Stomach (tissue), 9 donors: ENCODE data around the gene MRPL12. TPM values are rescaled to one million over a fixed set of nuclear protein-coding genes. Genes with fewer than 3 reads are reported as not detected.
"Not testable (repeated sequence)": the region's sequence is repeated elsewhere in the genome, so short reads cannot be mapped to it uniquely, and the experiment has no call there.

ENCODE experiments used
- DNase-seq, 2 donors: peaks; one replicate each; pipeline versions ENCODE4 v3.0.0 to v3.0.0-alpha.2; 2013 to 2019
- H3K27ac ChIP-seq, 5 donors: fragments of 200-600 bp in 4 of 5; sonication (generic) in 4 of 5; one replicate each; pipeline ENCODE4 v1.5.1; 2013 to 2019; ENCODE audit warnings: mild to moderate bottlenecking in 1 of 5, moderate library complexity in 1 of 5
- H3K27me3 ChIP-seq, 3 donors: fragments of 200-600 bp; sonication (generic); one replicate each; pipeline ENCODE4 v1.5.1; 2017 to 2019; ENCODE audit warnings: mixed run types in 1 of 3
- H3K36me3 ChIP-seq, 4 donors: fragments of 200-600 bp; sonication (generic); 1 replicate in 3 of 4; 2 replicates in 1 of 4; pipeline ENCODE4 v1.5.1; 2016 to 2019
- H3K4me1 ChIP-seq, 4 donors: fragments of 200-600 bp; sonication (generic); one replicate each; pipeline ENCODE4 v1.5.1; 2016 to 2019
- H3K4me3 ChIP-seq, 4 donors: fragments of 200-600 bp; sonication (generic) in 3 of 4; one replicate each; pipeline ENCODE4 v1.5.1; 2016 to 2019; ENCODE audit warnings: mild to moderate bottlenecking in 1 of 4
- H3K9me3 ChIP-seq, 4 donors: fragments of 200-600 bp; sonication (generic); one replicate each; pipeline ENCODE4 v1.5.1; 2016 to 2019
- CTCF ChIP-seq, 7 experiments: fragments of 450-650 bp in 4 of 7; fragments of 200-600 bp in 3 of 7; sonication (generic) in 3 of 7; IDR thresholded peaks; one replicate each; pipeline ENCODE4 v1.5.1; 2016 to 2019; ENCODE audit warnings: antibody characterized with exemption in 7 of 7, control low read depth in 2 of 7, mild to moderate bottlenecking in 1 of 7
- EP300 ChIP-seq: sonication (generic); formaldehyde crosslinking; IDR thresholded peaks from one replicate; pipeline ENCODE4 v1.6.1; 2017; ENCODE audit warnings: antibody characterized with exemption
- POLR2A ChIP-seq, 4 donors: fragments of 450-650 bp; IDR thresholded peaks; one replicate each; pipeline ENCODE4 v1.6.1; 2016; ENCODE audit warnings: antibody characterized with exemption in 4 of 4, control low read depth in 2 of 4, mild to moderate bottlenecking in 1 of 4, moderate library complexity in 1 of 4
- POLR2AphosphoS5 ChIP-seq, 3 donors: sonication (generic); formaldehyde crosslinking; IDR thresholded peaks; one replicate each; pipeline ENCODE4 v1.6.1; 2016; ENCODE audit warnings: antibody characterized with exemption in 3 of 3
- whole genome bisulfite sequencing, 5 donors: extraction: QIAGEN DNeasy Blood & Tissue Kit in 3 of 5; methylation state at CpG; one replicate each; pipeline versions ENCODE4 v1.1.5 to v1.1.7; 2013 to 2018; 5-methylcytosine and 5-hydroxymethylcytosine counted together
- intact Hi-C: fragments of 100-400 bp; cut with DNase I; formaldehyde crosslinking; loops from one replicate; pipeline ENCODE4 v1.15.1; 2023; ENCODE audit warnings: low total_unique reads
- polyA plus RNA-seq, 3 donors: library from polyadenylated mRNA; stranded (reverse); fragments of 200-250 nt; gene quantifications; one replicate each; pipeline ENCODE4 v1.2.3, GENCODE V29; 2013
- total RNA-seq, 5 donors: library from RNA; depleted of rRNA; stranded (reverse); fragments of >200 nt; gene quantifications; one replicate each; pipeline versions ENCODE4 v1.1.0 to v1.2.3, GENCODE V29; 2014 to 2016
- donor health status: healthy with polysubstance abuse.
- donor health status: Bipolar disorder and iron deficiency.
- donor health status: healthy.

Gene MRPL12
- total and polyA plus RNA-seq, 8 donors, result 3.5 to 178 (median 71.0) TPM

- 86 to 92% (median 88%) methylated on average over 25 to 27 of the region's 27 CpGs for WGBS, 5 donors
- intact Hi-C loops, result no loop called here
- TF ChIP-seq POLR2A (IDR thresholded peaks at IDR 0.05) (no peak), CTCF (IDR thresholded peaks at IDR 0.05) (no peak), EP300 (no peak), POLR2AphosphoS5 (IDR thresholded peaks at IDR 0.05) (no peak)
Observed at GRCh38 chr17:81738801-81739393, 35.7 kb downstream of the MRPL12 start.

GRCh38 chr17:81739593-81739992, 36.4 kb downstream of the MRPL12 start:
- Histone ChIP-seq H3K27me3 (peaks cover 0 to 45% (median 8%) of the 10 kb centered on the region in 3 donors), H3K4me1 (peaks cover 11 to 30% (median 18%) of the 10 kb centered on the region in 4 donors)
- H3K36me3 ChIP-seq, H3K4me3 ChIP-seq, intact Hi-C loops, H3K27ac ChIP-seq, H3K9me3 ChIP-seq, DNase-seq: not testable (repeated sequence)
- 70 to 85% (median 80%) methylated on average over 8 of the region's 8 CpGs for WGBS, 5 donors

More at GRCh38 chr17:81738801-81739393, 35.7 kb downstream of the MRPL12 start:
- H3K9me3 ChIP-seq, result no peaks in the 10 kb centered on the region
- no peak for DNase-seq
- H3K27me3 ChIP-seq, result peaks cover 0 to 45% (median 8%) of the 10 kb centered on the region in 3 donors
- peaks cover 18 to 37% (median 24%) of the 10 kb centered on the region in 4 donors for H3K4me1 ChIP-seq
- no peak overlapping the region for H3K27ac ChIP-seq
- H3K4me3 ChIP-seq, result no peak overlapping the region
- no peaks in the 10 kb centered on the region for H3K36me3 ChIP-seq

- no peaks in the 10 kb centered on the region for H3K36me3 ChIP-seq
- peaks cover 0 to 37% (median 8%) of the 10 kb centered on the region in 3 donors for H3K27me3 ChIP-seq
- no peak overlapping the region for H3K27ac ChIP-seq
- WGBS, 5 donors, result 34 to 47% (median 45%) methylated on average over 14 to 28 of the region's 28 CpGs
- H3K9me3 ChIP-seq, result no peaks in the 10 kb centered on the region
- H3K4me1 ChIP-seq, result peaks cover 7 to 21% (median 11%) of the 10 kb centered on the region in 4 donors
- intact Hi-C loops, result no loop called here
- TF ChIP-seq POLR2AphosphoS5 (IDR thresholded peaks at IDR 0.05) (no peak), EP300 (no peak), CTCF (IDR thresholded peaks at IDR 0.05) (no peak), POLR2A (IDR thresholded peaks at IDR 0.05) (no peak)
- no peak for DNase-seq
- no peak overlapping the region for H3K4me3 ChIP-seq
Observed at GRCh38 chr17:81740395-81740961, 37.3 kb downstream of the MRPL12 start.

GRCh38 chr17:81741049-81741593, 38.0 kb downstream of the MRPL12 start:
- no peak for DNase-seq
- Histone ChIP-seq H3K27ac (no peak overlapping the region), H3K36me3 (no peaks in the 10 kb centered on the region), H3K4me3 (no peak overlapping the region), H3K4me1 (peaks cover 1 to 15% (median 5%) of the 10 kb centered on the region in 4 donors), H3K27me3 (peaks cover 0 to 37% (median 8%) of the 10 kb centered on the region in 3 donors), H3K9me3 (no peaks in the 10 kb centered on the region)
- 37 to 53% (median 49%) methylated on average over 13 to 22 of the region's 22 CpGs for WGBS, 5 donors
- intact Hi-C loops, result no loop called here
- TF ChIP-seq EP300 (no peak), POLR2AphosphoS5 (IDR thresholded peaks at IDR 0.05) (no peak), CTCF (IDR thresholded peaks at IDR 0.05) (no peak), POLR2A (IDR thresholded peaks at IDR 0.05) (no peak)
